Stomach (tissue), 9 donors: Measurements from ENCODE around the gene TRIM38. TPM values are rescaled to one million over a fixed set of nuclear protein-coding genes. Genes with fewer than 3 reads are reported as not detected.
"Not testable (repeated sequence)": the region's sequence is repeated elsewhere in the genome, so short reads cannot be mapped to it uniquely, and the experiment has no call there.

Experiments used
- DNase-seq, 2 donors: peaks; one replicate each; pipeline versions ENCODE4 v3.0.0 to v3.0.0-alpha.2; 2013 to 2019
- H3K27ac ChIP-seq, 5 donors: fragments of 200-600 bp in 4 of 5; sonication (generic) in 4 of 5; one replicate each; pipeline ENCODE4 v1.5.1; 2013 to 2019; ENCODE audit warnings: mild to moderate bottlenecking in 1 of 5, moderate library complexity in 1 of 5
- H3K27me3 ChIP-seq, 3 donors: fragments of 200-600 bp; sonication (generic); one replicate each; pipeline ENCODE4 v1.5.1; 2017 to 2019; ENCODE audit warnings: mixed run types in 1 of 3
- H3K36me3 ChIP-seq, 4 donors: fragments of 200-600 bp; sonication (generic); 1 replicate in 3 of 4; 2 replicates in 1 of 4; pipeline ENCODE4 v1.5.1; 2016 to 2019
- H3K4me1 ChIP-seq, 4 donors: fragments of 200-600 bp; sonication (generic); one replicate each; pipeline ENCODE4 v1.5.1; 2016 to 2019
- H3K4me3 ChIP-seq, 4 donors: fragments of 200-600 bp; sonication (generic) in 3 of 4; one replicate each; pipeline ENCODE4 v1.5.1; 2016 to 2019; ENCODE audit warnings: mild to moderate bottlenecking in 1 of 4
- H3K9me3 ChIP-seq, 4 donors: fragments of 200-600 bp; sonication (generic); one replicate each; pipeline ENCODE4 v1.5.1; 2016 to 2019
- CTCF ChIP-seq, 7 experiments: fragments of 450-650 bp in 4 of 7; fragments of 200-600 bp in 3 of 7; sonication (generic) in 3 of 7; IDR thresholded peaks; one replicate each; pipeline ENCODE4 v1.5.1; 2016 to 2019; ENCODE audit warnings: antibody characterized with exemption in 7 of 7, control low read depth in 2 of 7, mild to moderate bottlenecking in 1 of 7
- EP300 ChIP-seq: sonication (generic); formaldehyde crosslinking; IDR thresholded peaks from one replicate; pipeline ENCODE4 v1.6.1; 2017; ENCODE audit warnings: antibody characterized with exemption
- POLR2A ChIP-seq, 4 donors: fragments of 450-650 bp; IDR thresholded peaks; one replicate each; pipeline ENCODE4 v1.6.1; 2016; ENCODE audit warnings: antibody characterized with exemption in 4 of 4, control low read depth in 2 of 4, mild to moderate bottlenecking in 1 of 4, moderate library complexity in 1 of 4
- POLR2AphosphoS5 ChIP-seq, 3 donors: sonication (generic); formaldehyde crosslinking; IDR thresholded peaks; one replicate each; pipeline ENCODE4 v1.6.1; 2016; ENCODE audit warnings: antibody characterized with exemption in 3 of 3
- WGBS, 5 donors: extraction: QIAGEN DNeasy Blood & Tissue Kit in 3 of 5; methylation state at CpG; one replicate each; pipeline versions ENCODE4 v1.1.5 to v1.1.7; 2013 to 2018; 5-methylcytosine and 5-hydroxymethylcytosine counted together
- intact Hi-C: fragments of 100-400 bp; cut with DNase I; formaldehyde crosslinking; loops from one replicate; pipeline ENCODE4 v1.15.1; 2023; ENCODE audit warnings: low total_unique reads
- polyA plus RNA-seq, 3 donors: library from polyadenylated mRNA; stranded (reverse); fragments of 200-250 nt; gene quantifications; one replicate each; pipeline ENCODE4 v1.2.3, GENCODE V29; 2013
- total RNA-seq, 5 donors: library from RNA; depleted of rRNA; stranded (reverse); fragments of >200 nt; gene quantifications; one replicate each; pipeline versions ENCODE4 v1.1.0 to v1.2.3, GENCODE V29; 2014 to 2016
- donor health status: healthy with polysubstance abuse.
- donor health status: Bipolar disorder and iron deficiency.
- donor health status: healthy.

The TRIM38 gene
- total and polyA plus RNA-seq, 8 donors = 3.7 to 11.3 (median 6.0) TPM

GRCh38 chr6:25943887-25944286 lies 18.7 kb upstream of the TRIM38 start:
- no peak for DNase-seq
- no peak for TF ChIP-seq POLR2A (IDR thresholded peaks at IDR 0.05)
- no peak for TF ChIP-seq POLR2AphosphoS5 (IDR thresholded peaks at IDR 0.05)
- no peak for TF ChIP-seq CTCF (IDR thresholded peaks at IDR 0.05)
- no peak for TF ChIP-seq EP300
- Histone ChIP-seq H3K4me3 (no peak overlapping the region), H3K27me3 (no peaks in the 10 kb centered on the region), H3K4me1 (no peaks in the 10 kb centered on the region), H3K27ac (no peak overlapping the region), H3K36me3 (no peaks in the 10 kb centered on the region), H3K9me3 (no peaks in the 10 kb centered on the region)
- intact Hi-C loops = loop anchor here (10.0 kb wide), 1 partner anchor 509 kb away; no protein-coding TSS in a partner anchor
- WGBS, 5 donors = 70 to 98% (median 91%) methylated on average over 1 of the region's 1 CpG

GRCh38 chr6:25944688-25945574 lies 17.7 kb upstream of the TRIM38 start:
- no peaks in the 10 kb centered on the region for H3K27me3 ChIP-seq
- no peak for DNase-seq
- no peaks in the 10 kb centered on the region for H3K9me3 ChIP-seq
- H3K27ac ChIP-seq = no peak overlapping the region
- no peaks in the 10 kb centered on the region for H3K36me3 ChIP-seq
- TF ChIP-seq POLR2AphosphoS5 (IDR thresholded peaks at IDR 0.05) = no peak
- TF ChIP-seq CTCF (IDR thresholded peaks at IDR 0.05) = no peak
- TF ChIP-seq POLR2A (IDR thresholded peaks at IDR 0.05) = no peak
- no peak for TF ChIP-seq EP300
- no peaks in the 10 kb centered on the region for H3K4me1 ChIP-seq
- 52 to 55% (median 54%) methylated on average over 8 of the region's 8 CpGs for WGBS, 5 donors
- H3K4me3 ChIP-seq = no peak overlapping the region
- intact Hi-C loops = loop anchor here (10.0 kb wide), 1 partner anchor 510 kb away; no protein-coding TSS in a partner anchor

GRCh38 chr6:25945738-25946137 lies 16.9 kb upstream of the TRIM38 start:
- H3K4me1 ChIP-seq, H3K9me3 ChIP-seq, H3K27ac ChIP-seq, DNase-seq, H3K27me3 ChIP-seq, H3K36me3 ChIP-seq, H3K4me3 ChIP-seq: not testable (repeated sequence)
- intact Hi-C loops = loop anchor here (10.0 kb wide), 1 partner anchor 511 kb away; no protein-coding TSS in a partner anchor
- WGBS, 5 donors = 92 to 98% (median 97%) methylated on average over 3 of the region's 3 CpGs

- intact Hi-C loops = loop anchor here (10.0 kb wide), 1 partner anchor 512 kb away; no protein-coding TSS in a partner anchor
Observed at GRCh38 chr6:25946631-25947030, 16.0 kb upstream of the TRIM38 start.

DNA sequence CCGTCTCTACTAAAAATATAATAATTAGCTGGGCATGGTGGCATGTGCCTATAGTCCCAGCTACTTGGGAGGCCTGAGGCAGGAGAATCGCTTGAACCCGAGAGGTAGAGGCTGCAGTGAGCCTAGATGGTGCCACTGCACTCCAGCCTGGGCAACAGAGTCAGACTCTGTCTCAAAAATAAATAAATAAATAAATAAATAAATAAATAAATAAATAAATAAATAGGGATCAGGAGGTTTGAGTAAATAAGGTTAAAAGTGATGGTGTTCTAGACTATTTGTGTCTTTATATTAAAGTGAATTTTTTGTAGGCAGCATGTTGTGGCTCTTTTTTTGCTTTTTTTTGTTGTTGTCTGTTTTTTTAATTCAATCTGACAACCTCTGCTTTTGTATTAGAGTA lies 15.1 kb upstream of the TRIM38 start:
- H3K27me3 ChIP-seq, DNase-seq, H3K4me1 ChIP-seq, H3K9me3 ChIP-seq, H3K36me3 ChIP-seq, H3K4me3 ChIP-seq, H3K27ac ChIP-seq: not testable (repeated sequence)
- 94 to 98% (median 97%) methylated on average over 3 of the region's 3 CpGs for WGBS, 5 donors
- intact Hi-C loops = loop anchor here (10.0 kb wide), 1 partner anchor 513 kb away; no protein-coding TSS in a partner anchor

More at GRCh38 chr6:25946631-25947030, 16.0 kb upstream of the TRIM38 start:
- TF ChIP-seq CTCF (IDR thresholded peaks at IDR 0.05) (no peak), POLR2A (IDR thresholded peaks at IDR 0.05) (no peak), EP300 (no peak), POLR2AphosphoS5 (IDR thresholded peaks at IDR 0.05) (no peak)
- no peak overlapping the region for H3K4me3 ChIP-seq
- no peaks in the 10 kb centered on the region for H3K9me3 ChIP-seq
- 79 to 93% (median 86%) methylated on average over 2 of the region's 2 CpGs for WGBS, 5 donors
- DNase-seq = no peak
- no peaks in the 10 kb centered on the region for H3K4me1 ChIP-seq
- no peaks in the 10 kb centered on the region for H3K36me3 ChIP-seq
- H3K27ac ChIP-seq = no peak overlapping the region
- H3K27me3 ChIP-seq = no peaks in the 10 kb centered on the region
